ENCODE data around the gene HES1. TPM values are rescaled to one million over a fixed set of nuclear protein-coding genes. Genes with fewer than 3 reads are reported as not detected.

The HES1 gene
- polyA plus RNA-seq, 3 donors = 0.17 to 66.6 (median 0.26) TPM

DNA sequence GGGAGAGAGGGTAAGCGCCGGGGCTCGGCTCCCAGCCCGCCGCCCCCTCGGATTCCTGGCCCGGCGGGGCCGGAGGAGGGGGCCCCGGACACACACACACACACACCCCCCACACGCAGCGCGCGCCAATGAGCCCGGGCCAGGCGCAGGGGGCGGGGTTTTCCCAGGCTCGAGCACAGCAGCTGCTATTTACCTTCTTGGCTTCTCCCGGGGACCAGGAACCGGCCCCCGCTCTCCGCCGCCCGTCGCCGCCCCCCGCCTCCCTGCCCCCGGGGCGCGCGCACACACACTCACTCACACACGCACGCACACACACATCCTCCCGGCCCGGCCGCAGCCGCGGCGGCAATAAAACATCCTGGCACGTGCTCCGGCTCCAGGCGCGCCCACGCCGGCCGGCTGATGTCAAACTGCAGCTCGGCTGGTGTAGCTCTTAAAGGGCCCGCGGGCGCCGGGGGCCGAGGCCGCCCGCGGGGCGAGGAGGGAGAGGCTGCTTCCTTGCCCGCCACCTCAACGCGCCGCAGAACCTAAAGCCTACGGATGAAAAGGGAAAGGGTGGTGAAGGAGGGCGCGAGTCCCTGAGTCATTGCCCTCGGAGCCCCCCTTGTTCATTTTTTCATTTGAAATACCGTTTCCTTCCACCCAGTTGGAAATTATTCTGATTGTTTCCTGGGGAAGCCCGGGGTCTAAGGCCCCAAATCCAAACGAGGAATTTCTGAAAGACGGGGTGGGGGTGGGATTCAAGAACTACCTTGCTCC is 1.0 kb upstream of the HES1 start:
- Histone ChIP-seq H3K4me3 (replicated peaks in 1 of 3; ENCODE audit: low read depth in 2 of 3, low read length in 3 of 3) (peak overlapping the region; percentile 9 to 70 (median 41)), H3K9ac (ENCODE audit: insufficient read depth, low read length, poor library complexity, severe bottlenecking) (peak overlapping the region; percentile 70), H3K27me3 (ENCODE audit: control insufficient read depth in 2 of 2, insufficient read depth in 2 of 2, low read length in 2 of 2) (peaks cover 78 to 90% of the 10 kb centered on the region in 2 donors), H3K9me3 (replicated peaks in 1 of 2; ENCODE audit: control insufficient read depth in 1 of 2, insufficient read depth in 1 of 2, low read length in 2 of 2) (peaks cover 2 to 19% of the 10 kb centered on the region in 2 donors), H3K27ac (ENCODE audit: low read depth in 1 of 2, low read length in 2 of 2) (peak overlapping the region; percentile 11 to 48), H4K20me1 (ENCODE audit: insufficient read depth, low read length) (peaks cover 6% of the 10 kb centered on the region), H2AFZ (ENCODE audit: insufficient read depth, low read depth, low read length, poor library complexity, severe bottlenecking) (peak overlapping the region; percentile 81), H3K36me3 (replicated peaks in 1 of 2; ENCODE audit: control insufficient read depth in 1 of 2, insufficient read depth in 2 of 2, low read length in 2 of 2) (no peaks in the 10 kb centered on the region), H3K4me1 (ENCODE audit: control insufficient read depth in 1 of 2, insufficient read depth in 2 of 2, low read length in 2 of 2) (peaks cover 39 to 47% of the 10 kb centered on the region in 2 donors), H3K4me2 (replicated peaks; ENCODE audit: extremely low read depth, low read length, poor library complexity, severe bottlenecking) (peak overlapping the region; percentile 84), H3K79me2 (ENCODE audit: insufficient read depth, low read length) (no peaks in the 10 kb centered on the region)
- Mint-ChIP-seq H3K4me1 (peaks cover 35% of the 10 kb centered on the region), H3K27ac (peak overlapping the region; percentile 57 to 91 (median 79)), H3K4me3 (peak overlapping the region; percentile 82 to 90), H3K9me3 (peaks cover 0 to 38% (median 20%) of the 10 kb centered on the region in 7 donors), H3K27me3 (ENCODE audit: low read depth in 3 of 3) (peaks cover 82 to 93% (median 86%) of the 10 kb centered on the region in 3 donors), H3K36me3 (peaks cover 16 to 22% of the 10 kb centered on the region in 2 donors)
- DNase-seq = peak; percentile 83 to 91 (median 87)
- intact Hi-C loops (cut with micrococcal nuclease) = loop anchor here (5.0 kb wide), 3 partner anchors 48 to 83 kb away; no protein-coding TSS in a partner anchor
- WGBS (ENCODE audit: insufficient coverage) = 0% methylated on average over 46 of the region's 68 CpGs
- TF ChIP-seq, protein P1, sequence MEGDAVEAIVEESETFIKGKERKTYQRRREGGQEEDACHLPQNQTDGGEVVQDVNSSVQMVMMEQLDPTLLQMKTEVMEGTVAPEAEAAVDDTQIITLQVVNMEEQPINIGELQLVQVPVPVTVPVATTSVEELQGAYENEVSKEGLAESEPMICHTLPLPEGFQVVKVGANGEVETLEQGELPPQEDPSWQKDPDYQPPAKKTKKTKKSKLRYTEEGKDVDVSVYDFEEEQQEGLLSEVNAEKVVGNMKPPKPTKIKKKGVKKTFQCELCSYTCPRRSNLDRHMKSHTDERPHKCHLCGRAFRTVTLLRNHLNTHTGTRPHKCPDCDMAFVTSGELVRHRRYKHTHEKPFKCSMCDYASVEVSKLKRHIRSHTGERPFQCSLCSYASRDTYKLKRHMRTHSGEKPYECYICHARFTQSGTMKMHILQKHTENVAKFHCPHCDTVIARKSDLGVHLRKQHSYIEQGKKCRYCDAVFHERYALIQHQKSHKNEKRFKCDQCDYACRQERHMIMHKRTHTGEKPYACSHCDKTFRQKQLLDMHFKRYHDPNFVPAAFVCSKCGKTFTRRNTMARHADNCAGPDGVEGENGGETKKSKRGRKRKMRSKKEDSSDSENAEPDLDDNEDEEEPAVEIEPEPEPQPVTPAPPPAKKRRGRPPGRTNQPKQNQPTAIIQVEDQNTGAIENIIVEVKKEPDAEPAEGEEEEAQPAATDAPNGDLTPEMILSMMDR (IDR thresholded peaks at IDR 0.05) = no peak

DNA sequence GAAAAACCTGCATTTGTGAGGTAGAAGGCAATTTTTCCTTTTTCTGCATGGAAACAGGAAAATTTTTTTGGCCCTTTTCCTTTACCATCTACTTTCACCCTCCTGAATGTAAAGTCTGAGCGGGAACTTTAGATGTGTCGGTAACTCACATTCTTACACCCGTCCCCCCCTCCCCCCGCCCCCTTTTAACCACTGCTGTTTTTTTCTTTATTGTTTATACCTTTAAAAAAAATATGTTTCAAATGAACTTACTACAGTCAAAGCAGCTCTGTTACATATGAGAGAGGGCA is 487 bp upstream of the HES1 start:
- TF ChIP-seq, protein P1 (IDR thresholded peaks at IDR 0.05) = no peak
- Mint-ChIP-seq H3K4me1 (peaks cover 37% of the 10 kb centered on the region), H3K4me3 (peak overlapping the region; percentile 82 to 92), H3K9me3 (peaks cover 0 to 42% (median 20%) of the 10 kb centered on the region in 7 donors), H3K27me3 (ENCODE audit: low read depth in 3 of 3) (peaks cover 82 to 93% (median 86%) of the 10 kb centered on the region in 3 donors), H3K36me3 (peaks cover 16 to 24% of the 10 kb centered on the region in 2 donors), H3K27ac (peak overlapping the region in 3 of 7 donors; percentile 50 to 87 (median 51))
- Histone ChIP-seq H3K4me2 (replicated peaks; ENCODE audit: extremely low read depth, low read length, poor library complexity, severe bottlenecking) (peak overlapping the region; percentile 84), H3K4me1 (ENCODE audit: control insufficient read depth in 1 of 2, insufficient read depth in 2 of 2, low read length in 2 of 2) (peaks cover 39 to 48% of the 10 kb centered on the region in 2 donors), H3K36me3 (replicated peaks in 1 of 2; ENCODE audit: control insufficient read depth in 1 of 2, insufficient read depth in 2 of 2, low read length in 2 of 2) (no peaks in the 10 kb centered on the region), H2AFZ (ENCODE audit: insufficient read depth, low read depth, low read length, poor library complexity, severe bottlenecking) (peak overlapping the region; percentile 81), H3K27ac (ENCODE audit: low read depth in 1 of 2, low read length in 2 of 2) (no peak overlapping the region), H3K9ac (ENCODE audit: insufficient read depth, low read length, poor library complexity, severe bottlenecking) (peak overlapping the region; percentile 70), H4K20me1 (ENCODE audit: insufficient read depth, low read length) (peaks cover 6% of the 10 kb centered on the region), H3K9me3 (replicated peaks in 1 of 2; ENCODE audit: control insufficient read depth in 1 of 2, insufficient read depth in 1 of 2, low read length in 2 of 2) (peaks cover 3 to 19% of the 10 kb centered on the region in 2 donors), H3K4me3 (replicated peaks in 1 of 3; ENCODE audit: low read depth in 2 of 3, low read length in 3 of 3) (peak overlapping the region in 1 of 3 experiments; percentile 70), H3K79me2 (ENCODE audit: insufficient read depth, low read length) (no peaks in the 10 kb centered on the region), H3K27me3 (ENCODE audit: control insufficient read depth in 2 of 2, insufficient read depth in 2 of 2, low read length in 2 of 2) (peaks cover 83 to 90% of the 10 kb centered on the region in 2 donors)
- intact Hi-C loops (cut with micrococcal nuclease) = loop anchor here (5.0 kb wide), 3 partner anchors 48 to 83 kb away; no protein-coding TSS in a partner anchor
- WGBS (ENCODE audit: insufficient coverage) = no CpG with 5 or more reads among the region's 4 CpGs
- no peak for DNase-seq

Measured in CD14-positive monocyte (primary cell).